ENCODE results near the gene AASDH.
A peak's percentile ranks its signal among the peaks of the same experiment; 100 is the strongest.

AASDH gene, protein sequence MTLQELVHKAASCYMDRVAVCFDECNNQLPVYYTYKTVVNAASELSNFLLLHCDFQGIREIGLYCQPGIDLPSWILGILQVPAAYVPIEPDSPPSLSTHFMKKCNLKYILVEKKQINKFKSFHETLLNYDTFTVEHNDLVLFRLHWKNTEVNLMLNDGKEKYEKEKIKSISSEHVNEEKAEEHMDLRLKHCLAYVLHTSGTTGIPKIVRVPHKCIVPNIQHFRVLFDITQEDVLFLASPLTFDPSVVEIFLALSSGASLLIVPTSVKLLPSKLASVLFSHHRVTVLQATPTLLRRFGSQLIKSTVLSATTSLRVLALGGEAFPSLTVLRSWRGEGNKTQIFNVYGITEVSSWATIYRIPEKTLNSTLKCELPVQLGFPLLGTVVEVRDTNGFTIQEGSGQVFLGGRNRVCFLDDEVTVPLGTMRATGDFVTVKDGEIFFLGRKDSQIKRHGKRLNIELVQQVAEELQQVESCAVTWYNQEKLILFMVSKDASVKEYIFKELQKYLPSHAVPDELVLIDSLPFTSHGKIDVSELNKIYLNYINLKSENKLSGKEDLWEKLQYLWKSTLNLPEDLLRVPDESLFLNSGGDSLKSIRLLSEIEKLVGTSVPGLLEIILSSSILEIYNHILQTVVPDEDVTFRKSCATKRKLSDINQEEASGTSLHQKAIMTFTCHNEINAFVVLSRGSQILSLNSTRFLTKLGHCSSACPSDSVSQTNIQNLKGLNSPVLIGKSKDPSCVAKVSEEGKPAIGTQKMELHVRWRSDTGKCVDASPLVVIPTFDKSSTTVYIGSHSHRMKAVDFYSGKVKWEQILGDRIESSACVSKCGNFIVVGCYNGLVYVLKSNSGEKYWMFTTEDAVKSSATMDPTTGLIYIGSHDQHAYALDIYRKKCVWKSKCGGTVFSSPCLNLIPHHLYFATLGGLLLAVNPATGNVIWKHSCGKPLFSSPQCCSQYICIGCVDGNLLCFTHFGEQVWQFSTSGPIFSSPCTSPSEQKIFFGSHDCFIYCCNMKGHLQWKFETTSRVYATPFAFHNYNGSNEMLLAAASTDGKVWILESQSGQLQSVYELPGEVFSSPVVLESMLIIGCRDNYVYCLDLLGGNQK

GRCh38 chr4:56387023-56388001 lies at the start of gene AASDH:
Gene AASDH, minus strand, starts transcription at chr4:56387491. Its CDS starts 3,192 bp downstream, at chr4:56384299.
- TF ChIP-seq, protein P1, sequence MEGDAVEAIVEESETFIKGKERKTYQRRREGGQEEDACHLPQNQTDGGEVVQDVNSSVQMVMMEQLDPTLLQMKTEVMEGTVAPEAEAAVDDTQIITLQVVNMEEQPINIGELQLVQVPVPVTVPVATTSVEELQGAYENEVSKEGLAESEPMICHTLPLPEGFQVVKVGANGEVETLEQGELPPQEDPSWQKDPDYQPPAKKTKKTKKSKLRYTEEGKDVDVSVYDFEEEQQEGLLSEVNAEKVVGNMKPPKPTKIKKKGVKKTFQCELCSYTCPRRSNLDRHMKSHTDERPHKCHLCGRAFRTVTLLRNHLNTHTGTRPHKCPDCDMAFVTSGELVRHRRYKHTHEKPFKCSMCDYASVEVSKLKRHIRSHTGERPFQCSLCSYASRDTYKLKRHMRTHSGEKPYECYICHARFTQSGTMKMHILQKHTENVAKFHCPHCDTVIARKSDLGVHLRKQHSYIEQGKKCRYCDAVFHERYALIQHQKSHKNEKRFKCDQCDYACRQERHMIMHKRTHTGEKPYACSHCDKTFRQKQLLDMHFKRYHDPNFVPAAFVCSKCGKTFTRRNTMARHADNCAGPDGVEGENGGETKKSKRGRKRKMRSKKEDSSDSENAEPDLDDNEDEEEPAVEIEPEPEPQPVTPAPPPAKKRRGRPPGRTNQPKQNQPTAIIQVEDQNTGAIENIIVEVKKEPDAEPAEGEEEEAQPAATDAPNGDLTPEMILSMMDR (IDR thresholded peaks at IDR 0.05; ENCODE audit: borderline replicate concordance, insufficient read depth, low read depth, low read length) = no peak
- peak within 1 kb of the TSS; percentile 55 for H3K4me3 ChIP-seq (ENCODE audit: low read depth, low read length)

DNA sequence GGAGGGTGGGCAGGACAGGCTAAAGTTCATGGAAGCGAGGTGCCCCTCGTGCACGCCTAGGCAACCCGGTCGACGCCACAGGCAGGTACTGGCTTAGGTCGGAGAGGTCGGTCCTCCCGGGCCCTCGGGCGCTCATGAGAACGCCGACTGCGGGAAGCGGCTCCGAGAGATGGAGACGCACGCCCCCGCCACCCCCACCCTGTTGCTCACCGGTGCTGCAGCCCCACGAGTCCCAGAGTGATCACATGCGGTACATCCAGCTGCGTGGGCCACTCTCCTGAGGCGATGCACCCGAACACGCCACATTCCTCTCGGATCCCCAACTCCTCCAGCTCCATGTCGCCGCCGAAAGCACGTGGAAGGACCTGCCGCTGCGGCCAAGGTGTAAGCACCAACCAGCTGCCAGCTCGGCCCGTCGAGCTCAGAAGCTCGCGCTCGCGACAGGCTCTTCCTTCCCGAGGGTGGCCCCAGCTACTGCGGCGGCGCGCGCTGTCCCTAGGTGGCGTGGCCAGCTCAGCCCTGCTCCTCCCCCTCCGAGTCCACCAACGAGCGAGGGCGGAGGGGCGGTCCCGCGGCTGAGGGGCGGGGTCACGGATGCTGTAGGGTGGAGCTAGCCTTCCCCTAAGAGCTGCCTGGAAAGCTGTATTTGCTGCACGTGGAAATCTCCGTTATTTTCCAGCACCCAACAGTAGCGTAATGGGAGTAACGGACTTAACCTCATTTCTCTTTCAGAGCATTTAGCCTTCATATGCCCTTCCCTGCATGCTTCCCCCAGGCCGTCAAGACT lies 48.0 kb upstream of the AASDH start, which contains the start of gene PPAT:
PPAT (minus strand) TSS at position 476 of the 787 bp plus-strand sequence; CDS start at position 338, 138 bp downstream.
- TF ChIP-seq, protein P1 (IDR thresholded peaks at IDR 0.05; ENCODE audit: borderline replicate concordance, insufficient read depth, low read depth, low read length) = no peak
- H3K4me3 ChIP-seq (ENCODE audit: low read depth, low read length) = peak within 1 kb of the TSS; percentile 86

- H3K4me3 ChIP-seq (ENCODE audit: low read depth, low read length) = peak overlapping the region; percentile 86
- TF ChIP-seq, protein P1 (IDR thresholded peaks at IDR 0.05; ENCODE audit: borderline replicate concordance, insufficient read depth, low read depth, low read length) = no peak
Observed at GRCh38 chr4:56434599-56435139, 47.4 kb upstream of the AASDH start.

- TF ChIP-seq, protein P1 (IDR thresholded peaks at IDR 0.05; ENCODE audit: borderline replicate concordance, insufficient read depth, low read depth, low read length) = no peak
- H3K4me3 ChIP-seq (ENCODE audit: low read depth, low read length) = no peak overlapping the region
Observed at GRCh38 chr4:56433280-56433679, 46.0 kb upstream of the AASDH start.

- no peak overlapping the region for H3K4me3 ChIP-seq (ENCODE audit: low read depth, low read length)
- TF ChIP-seq, protein P1 (IDR thresholded peaks at IDR 0.05; ENCODE audit: borderline replicate concordance, insufficient read depth, low read depth, low read length) = no peak
Observed at GRCh38 chr4:56430203-56430602, 42.9 kb upstream of the AASDH start.
